ENCODE measurements around the gene TTLL5.

DNA sequence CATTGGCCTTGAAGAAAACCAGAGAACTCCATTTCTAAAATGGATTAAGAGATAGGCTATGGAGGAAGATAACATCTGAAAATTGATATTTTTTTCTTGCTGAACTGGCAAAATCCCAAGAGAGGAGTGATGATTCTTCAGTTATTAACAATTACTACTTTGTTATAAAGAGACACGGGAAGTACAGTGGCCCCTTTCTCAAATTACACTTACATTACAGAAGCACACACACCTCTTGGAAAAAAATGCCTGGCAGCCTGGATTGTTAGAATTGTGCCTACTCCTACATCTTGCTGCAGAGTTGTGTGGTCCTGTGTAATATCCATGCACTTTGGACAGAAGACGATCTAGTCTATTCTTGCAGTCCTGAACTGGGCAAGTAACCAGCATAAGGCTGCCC lies 249.0 kb downstream of the TTLL5 start:
- TF ChIP-seq, protein P1, sequence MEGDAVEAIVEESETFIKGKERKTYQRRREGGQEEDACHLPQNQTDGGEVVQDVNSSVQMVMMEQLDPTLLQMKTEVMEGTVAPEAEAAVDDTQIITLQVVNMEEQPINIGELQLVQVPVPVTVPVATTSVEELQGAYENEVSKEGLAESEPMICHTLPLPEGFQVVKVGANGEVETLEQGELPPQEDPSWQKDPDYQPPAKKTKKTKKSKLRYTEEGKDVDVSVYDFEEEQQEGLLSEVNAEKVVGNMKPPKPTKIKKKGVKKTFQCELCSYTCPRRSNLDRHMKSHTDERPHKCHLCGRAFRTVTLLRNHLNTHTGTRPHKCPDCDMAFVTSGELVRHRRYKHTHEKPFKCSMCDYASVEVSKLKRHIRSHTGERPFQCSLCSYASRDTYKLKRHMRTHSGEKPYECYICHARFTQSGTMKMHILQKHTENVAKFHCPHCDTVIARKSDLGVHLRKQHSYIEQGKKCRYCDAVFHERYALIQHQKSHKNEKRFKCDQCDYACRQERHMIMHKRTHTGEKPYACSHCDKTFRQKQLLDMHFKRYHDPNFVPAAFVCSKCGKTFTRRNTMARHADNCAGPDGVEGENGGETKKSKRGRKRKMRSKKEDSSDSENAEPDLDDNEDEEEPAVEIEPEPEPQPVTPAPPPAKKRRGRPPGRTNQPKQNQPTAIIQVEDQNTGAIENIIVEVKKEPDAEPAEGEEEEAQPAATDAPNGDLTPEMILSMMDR (conservative IDR thresholded peaks at IDR 0.05 in 1 of 2, IDR thresholded peaks at IDR 0.05 in 1 of 2; ENCODE audit: extremely low read depth in 1 of 2, insufficient read depth in 1 of 2, low read depth in 1 of 2, low read length in 2 of 2) = no peak
- TF ChIP-seq EZH2 (IDR thresholded peaks at IDR 0.05; ENCODE audit: borderline replicate concordance, low read length) = no peak
